ENCODE results near the gene ARHGAP18.

ARHGAP18 gene

GRCh38 chr6:129707882-129708495 is 2.0 kb downstream of the ARHGAP18 start:
- H3K4me1 ChIP-seq (ENCODE audit: low read depth, poor library complexity, severe bottlenecking) = peaks cover 5% of the 10 kb centered on the region
- no peak for TF ChIP-seq CTCF (conservative IDR thresholded peaks at IDR 0.05; ENCODE audit: low read depth, low read length)
- no peak overlapping the region for H3K9ac ChIP-seq
- no peak overlapping the region for H3K4me3 ChIP-seq (IDR thresholded peaks at IDR 0.05; ENCODE audit: insufficient read depth, low read depth, low read length)
- no peak overlapping the region for H2AFZ ChIP-seq (ENCODE audit: low read depth)
- H3K79me2 ChIP-seq (ENCODE audit: insufficient read depth, low read depth) = no peaks in the 10 kb centered on the region
- no peak overlapping the region for H3K27ac ChIP-seq
- H3K4me2 ChIP-seq = no peak overlapping the region
- no peaks in the 10 kb centered on the region for H4K20me1 ChIP-seq (ENCODE audit: insufficient read depth)
- no peaks in the 10 kb centered on the region for H3K27me3 ChIP-seq (ENCODE audit: insufficient read depth, low read depth)
- H3K36me3 ChIP-seq (ENCODE audit: insufficient read depth) = no peaks in the 10 kb centered on the region

GRCh38 chr6:129707028-129707427 is 2.9 kb downstream of the ARHGAP18 start:
- no peak for TF ChIP-seq CTCF (conservative IDR thresholded peaks at IDR 0.05; ENCODE audit: low read depth, low read length)
- no peak overlapping the region for H2AFZ ChIP-seq (ENCODE audit: low read depth)
- H3K9ac ChIP-seq = no peak overlapping the region

GRCh38 chr6:129705212-129705611 is 4.8 kb downstream of the ARHGAP18 start:
- Histone ChIP-seq H4K20me1 (ENCODE audit: insufficient read depth) (no peaks in the 10 kb centered on the region), H3K4me1 (ENCODE audit: low read depth, poor library complexity, severe bottlenecking) (no peaks in the 10 kb centered on the region), H2AFZ (ENCODE audit: low read depth) (no peak overlapping the region), H3K4me3 (IDR thresholded peaks at IDR 0.05; ENCODE audit: insufficient read depth, low read depth, low read length) (no peak overlapping the region), H3K27ac (no peak overlapping the region), H3K9ac (no peak overlapping the region), H3K4me2 (no peak overlapping the region), H3K27me3 (ENCODE audit: insufficient read depth, low read depth) (no peaks in the 10 kb centered on the region), H3K79me2 (ENCODE audit: insufficient read depth, low read depth) (no peaks in the 10 kb centered on the region), H3K36me3 (ENCODE audit: insufficient read depth) (no peaks in the 10 kb centered on the region)
- TF ChIP-seq CTCF (conservative IDR thresholded peaks at IDR 0.05; ENCODE audit: low read depth, low read length) = no peak

More at GRCh38 chr6:129707028-129707427, 2.9 kb downstream of the ARHGAP18 start:
- Histone ChIP-seq H3K36me3 (ENCODE audit: insufficient read depth) (no peaks in the 10 kb centered on the region), H3K4me3 (IDR thresholded peaks at IDR 0.05; ENCODE audit: insufficient read depth, low read depth, low read length) (no peak overlapping the region), H3K79me2 (ENCODE audit: insufficient read depth, low read depth) (no peaks in the 10 kb centered on the region), H4K20me1 (ENCODE audit: insufficient read depth) (no peaks in the 10 kb centered on the region), H3K4me2 (no peak overlapping the region), H3K27me3 (ENCODE audit: insufficient read depth, low read depth) (no peaks in the 10 kb centered on the region), H3K4me1 (ENCODE audit: low read depth, poor library complexity, severe bottlenecking) (peaks cover 5% of the 10 kb centered on the region), H3K27ac (no peak overlapping the region)

- no peaks in the 10 kb centered on the region for H3K4me1 ChIP-seq (ENCODE audit: low read depth, poor library complexity, severe bottlenecking)
- no peaks in the 10 kb centered on the region for H3K79me2 ChIP-seq (ENCODE audit: insufficient read depth, low read depth)
- no peak overlapping the region for H3K27ac ChIP-seq
- H3K4me2 ChIP-seq = no peak overlapping the region
- no peak overlapping the region for H3K9ac ChIP-seq
- no peaks in the 10 kb centered on the region for H3K36me3 ChIP-seq (ENCODE audit: insufficient read depth)
- H3K4me3 ChIP-seq (IDR thresholded peaks at IDR 0.05; ENCODE audit: insufficient read depth, low read depth, low read length) = no peak overlapping the region
- H3K27me3 ChIP-seq (ENCODE audit: insufficient read depth, low read depth) = no peaks in the 10 kb centered on the region
- no peak for TF ChIP-seq CTCF (conservative IDR thresholded peaks at IDR 0.05; ENCODE audit: low read depth, low read length)
- no peak overlapping the region for H2AFZ ChIP-seq (ENCODE audit: low read depth)
- H4K20me1 ChIP-seq (ENCODE audit: insufficient read depth) = no peaks in the 10 kb centered on the region
These were observed 5.3 kb downstream of the ARHGAP18 start for GRCh38 chr6:129704708-129705107.

Data from KMS-11 (cell line).